ENCODE measurements around the gene GRK5.
A peak's percentile ranks its signal among the peaks of the same experiment; 100 is the strongest.
"Not testable (repeated sequence)": the region's sequence is repeated elsewhere in the genome, so short reads cannot be mapped to it uniquely, and the experiment has no call there.

GRK5 gene

DNA sequence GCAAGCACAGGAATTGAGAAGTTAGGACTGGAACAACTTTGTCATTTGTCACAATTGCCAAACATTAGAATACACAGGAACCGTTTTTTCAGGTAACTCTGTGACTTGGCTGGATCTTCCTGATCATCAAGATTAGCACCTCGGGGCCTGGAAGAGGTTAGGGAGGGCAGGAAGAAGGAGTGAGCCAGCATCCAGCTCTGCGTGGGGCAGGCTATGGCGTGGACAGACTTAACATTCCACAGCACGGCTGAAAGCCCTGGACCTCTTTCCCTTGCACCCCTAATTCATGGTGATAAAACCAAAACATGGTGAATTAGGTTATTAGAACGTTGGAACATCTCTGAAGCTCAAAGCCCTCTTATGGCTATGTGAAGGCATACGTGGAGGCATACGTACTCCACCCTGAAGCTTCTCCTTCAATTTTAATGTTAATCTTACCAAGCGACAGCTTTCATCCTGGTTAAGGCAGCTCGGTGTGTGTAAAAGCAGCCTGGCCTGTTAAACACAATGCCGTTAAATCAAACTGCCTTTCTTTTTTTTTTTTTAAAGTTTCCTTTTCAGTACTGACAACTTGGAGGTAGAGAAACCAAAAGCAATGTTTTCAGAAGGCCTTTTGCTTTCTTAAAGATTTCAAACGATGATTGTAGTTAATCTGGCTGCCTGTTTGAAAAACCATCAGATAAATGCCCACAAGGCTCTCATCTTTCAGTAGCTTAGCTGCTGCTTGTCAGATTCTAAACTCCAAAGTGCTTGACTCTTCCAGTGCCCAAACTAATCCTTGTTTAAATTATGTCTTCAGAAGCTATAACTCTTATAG, 4.5 kb downstream of the GRK5 start:
- no peak for DNase-seq
- intact Hi-C loops (cut with DNase I) = no loop called here

DNA sequence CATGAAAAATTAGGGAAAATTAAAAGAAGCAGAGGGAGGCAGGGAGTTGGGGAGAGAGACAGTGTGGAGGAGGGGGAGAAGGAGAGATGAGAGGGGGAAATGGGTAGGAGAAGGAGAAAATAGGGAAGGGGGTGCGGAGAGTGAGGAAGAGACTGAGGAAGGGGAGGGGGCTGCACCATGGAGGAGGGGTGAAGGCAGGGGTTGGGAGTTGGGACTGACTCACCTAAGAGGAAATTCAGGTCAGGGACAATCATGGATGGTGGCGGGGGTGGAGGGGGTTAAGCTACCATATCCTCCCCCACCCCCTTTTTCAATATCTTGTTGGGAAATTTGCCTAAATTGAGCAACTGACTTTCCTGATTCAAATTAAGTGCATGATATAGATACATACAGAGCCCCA, 8.0 kb downstream of the GRK5 start:
- DNase-seq = no peak
- intact Hi-C loops (cut with DNase I) = no loop called here

DNA sequence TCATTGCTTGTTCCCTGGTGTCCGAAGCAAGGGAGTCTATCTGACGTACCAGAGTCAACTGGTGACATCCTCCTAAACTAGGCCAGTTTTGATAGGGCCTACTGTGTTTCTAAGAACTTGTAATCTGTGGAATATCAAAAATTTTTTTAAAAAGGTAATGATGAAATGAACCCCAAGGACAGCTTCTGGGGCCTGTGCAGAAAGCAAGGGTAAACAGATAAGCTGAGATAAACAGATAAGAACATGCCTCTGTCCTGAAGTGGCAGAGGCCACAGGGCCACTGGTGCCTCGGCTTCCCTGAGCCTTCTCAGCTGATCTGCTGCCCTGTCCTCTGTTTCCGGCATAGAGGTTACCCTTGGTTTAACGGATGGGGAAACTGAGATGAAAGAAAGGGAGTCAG, 8.8 kb downstream of the GRK5 start:
- no peak for DNase-seq
- intact Hi-C loops (cut with DNase I) = no loop called here

DNA sequence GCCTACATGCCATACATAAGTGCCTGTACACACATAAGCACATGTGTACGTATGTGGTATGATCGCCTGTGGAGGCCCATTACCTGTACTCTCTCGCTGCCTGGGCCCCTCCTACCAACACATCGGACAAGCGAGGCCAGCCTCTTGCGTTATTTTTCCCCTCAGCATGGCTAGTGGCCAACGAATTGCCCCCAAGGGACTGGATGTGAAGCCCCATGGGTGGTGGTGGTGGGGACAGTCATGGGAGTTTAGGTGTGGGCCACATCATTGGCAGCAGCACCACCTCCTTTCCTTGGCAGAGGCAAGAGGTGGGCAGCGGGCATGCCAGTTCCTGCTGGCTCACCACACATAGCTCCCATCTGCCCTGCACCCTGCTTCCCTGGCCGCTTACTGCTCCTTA, 10.0 kb downstream of the GRK5 start:
- DNase-seq = no peak
- intact Hi-C loops (cut with DNase I) = no loop called here

DNA sequence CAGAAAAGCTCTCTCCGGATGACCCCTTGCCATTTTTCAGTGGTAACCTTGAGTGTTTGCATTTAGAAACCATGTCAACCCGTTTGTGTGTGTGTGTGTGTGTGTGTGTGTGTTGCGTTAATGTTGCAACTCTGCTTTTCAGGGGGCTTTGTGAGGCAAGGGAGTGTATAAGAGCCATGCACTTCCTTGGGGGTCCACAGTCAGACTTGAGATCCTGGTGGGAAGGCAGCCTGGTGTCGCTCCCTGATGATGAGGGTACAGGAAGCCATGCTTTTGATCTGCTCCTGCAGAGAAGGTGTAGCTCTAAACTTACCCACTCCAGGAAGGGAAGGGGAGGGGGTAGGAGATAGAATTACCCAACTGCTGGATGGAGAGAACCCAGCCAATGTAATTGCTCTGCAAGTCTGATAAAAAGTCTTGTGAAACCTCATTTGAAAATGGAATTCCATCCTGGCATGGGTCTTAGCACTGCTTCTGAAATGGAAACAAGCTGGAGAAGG, 10.7 kb downstream of the GRK5 start:
- intact Hi-C loops (cut with DNase I) = no loop called here
- DNase-seq = no peak

DNA sequence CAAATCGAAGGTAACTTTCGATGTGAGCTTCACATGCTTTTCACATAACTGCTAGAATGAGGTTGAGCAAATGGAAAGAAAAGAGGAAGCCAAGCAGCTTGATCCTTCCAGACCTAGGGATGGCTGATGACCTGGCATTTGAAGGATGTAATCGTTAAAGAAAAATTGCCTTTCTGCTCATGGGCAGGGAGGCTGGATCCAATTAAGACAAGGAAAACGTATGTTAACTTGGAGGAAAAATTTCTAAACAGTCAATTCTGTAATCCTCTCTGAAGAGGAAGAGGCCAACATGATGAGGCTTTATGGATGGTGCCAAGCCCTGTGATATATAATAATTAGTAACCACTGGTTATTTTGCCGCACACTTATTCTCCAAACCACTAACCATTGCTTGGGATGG, 12.5 kb downstream of the GRK5 start:
- DNase-seq = no peak
- intact Hi-C loops (cut with DNase I) = no loop called here

DNA sequence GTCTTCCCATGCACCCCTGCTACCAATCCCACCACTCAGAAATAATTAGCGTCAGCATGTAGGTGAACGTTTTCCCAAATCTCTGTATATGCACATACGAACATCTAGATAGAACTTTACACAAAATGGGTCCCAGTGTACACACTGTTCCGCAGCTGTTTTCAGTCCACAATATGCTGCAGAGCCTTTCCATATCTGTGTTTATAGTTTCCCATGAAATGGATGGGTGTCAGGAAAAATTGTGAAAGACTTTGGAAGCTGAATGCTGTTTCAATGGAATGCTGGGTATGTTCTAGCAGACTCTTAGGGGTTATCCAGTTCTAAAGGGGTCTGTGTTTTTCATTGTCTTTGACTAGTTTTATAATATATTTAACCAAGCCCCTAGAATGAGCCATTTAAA, 13.8 kb downstream of the GRK5 start:
- intact Hi-C loops (cut with DNase I) = no loop called here
- no peak for DNase-seq

DNA sequence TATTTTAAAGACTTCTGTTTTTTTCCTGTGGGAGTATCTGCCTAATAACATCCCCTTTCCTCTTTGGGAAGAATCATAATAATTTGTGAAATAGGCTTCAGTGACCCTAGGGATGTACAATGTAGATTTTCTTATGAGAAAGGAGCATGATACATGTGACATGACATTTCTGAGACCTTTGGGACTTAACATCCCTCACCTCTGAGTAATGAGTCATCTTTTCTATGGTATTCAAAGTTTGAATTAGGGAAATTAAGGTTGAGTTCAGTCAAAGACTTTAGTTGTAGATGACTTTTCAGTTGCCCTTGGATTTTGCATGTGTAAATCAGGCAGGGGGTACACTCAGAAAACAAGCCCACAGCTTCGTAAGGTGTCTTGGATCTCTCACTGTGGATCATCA, 14.3 kb downstream of the GRK5 start:
- DNase-seq = no peak
- intact Hi-C loops (cut with DNase I) = no loop called here

DNA sequence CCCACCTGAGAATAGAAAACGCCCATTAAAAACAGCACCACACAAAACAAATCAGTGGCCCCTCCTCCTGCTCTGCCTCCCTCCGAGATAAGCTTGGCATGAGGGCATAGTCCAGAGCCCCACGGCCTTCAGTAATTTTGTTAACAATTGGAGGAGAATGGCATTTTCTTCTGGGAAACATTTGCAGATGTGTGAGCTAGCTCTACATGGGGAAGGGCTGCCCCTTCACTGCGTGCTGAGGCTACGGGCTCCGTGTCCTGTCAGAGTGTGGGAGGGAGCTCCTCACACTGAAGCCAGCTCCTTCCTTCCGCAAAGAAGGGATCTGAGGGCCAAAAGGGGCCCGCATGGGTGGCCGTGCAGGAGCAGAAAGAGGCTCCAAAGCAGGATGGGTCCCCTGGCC, 15.2 kb downstream of the GRK5 start:
- intact Hi-C loops (cut with DNase I) = no loop called here
- DNase-seq = no peak

DNA sequence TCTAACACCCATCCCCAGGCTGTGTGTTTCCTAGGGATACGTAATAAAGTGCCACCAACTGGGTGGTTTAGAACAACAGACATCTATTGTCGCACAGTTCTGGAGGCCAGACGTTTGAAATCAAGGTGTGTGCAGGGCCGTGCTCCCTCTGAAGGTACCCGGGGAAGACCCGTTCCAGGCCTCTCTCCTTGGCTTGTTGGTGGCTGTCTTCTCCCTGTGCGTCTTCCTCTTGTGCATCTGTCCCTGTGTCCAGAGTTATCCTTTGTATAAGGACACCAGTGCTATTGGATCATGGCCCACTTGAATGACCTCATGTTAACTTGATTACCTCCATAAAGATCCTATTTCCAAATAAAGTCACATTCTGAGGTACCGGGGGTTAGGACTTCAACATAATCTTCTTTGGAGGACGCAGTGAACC, 15.6 kb downstream of the GRK5 start:
- intact Hi-C loops (cut with DNase I) = no loop called here
- no peak for DNase-seq

DNA sequence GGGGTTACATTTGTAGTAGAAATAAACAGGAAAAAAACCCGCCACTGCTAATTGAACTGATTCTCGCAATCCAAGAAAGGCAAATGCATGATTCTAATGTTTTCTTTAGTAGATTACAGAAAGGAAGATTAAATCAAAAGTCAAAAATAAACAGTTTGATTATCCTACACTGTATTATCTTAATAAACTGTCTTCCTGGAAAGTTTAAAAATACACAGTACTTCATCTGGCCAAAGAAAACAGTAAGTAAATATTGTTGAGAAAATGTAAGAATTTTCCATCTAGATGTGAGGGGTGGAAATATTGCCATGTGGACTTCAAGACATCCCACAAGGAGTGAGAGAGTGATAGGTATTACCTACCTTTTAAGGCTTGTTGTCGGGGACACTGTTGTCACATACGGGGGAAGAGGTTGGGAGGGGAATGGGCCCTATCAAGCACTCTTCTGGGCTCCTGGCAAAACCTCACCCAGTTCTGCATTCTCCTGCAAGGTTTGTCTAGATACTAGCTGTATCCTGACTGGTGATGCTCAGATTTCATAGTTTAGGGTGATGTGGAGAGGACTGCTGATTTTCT, 17.8 kb downstream of the GRK5 start:
- DNase-seq = no peak
- intact Hi-C loops (cut with DNase I) = no loop called here

DNA sequence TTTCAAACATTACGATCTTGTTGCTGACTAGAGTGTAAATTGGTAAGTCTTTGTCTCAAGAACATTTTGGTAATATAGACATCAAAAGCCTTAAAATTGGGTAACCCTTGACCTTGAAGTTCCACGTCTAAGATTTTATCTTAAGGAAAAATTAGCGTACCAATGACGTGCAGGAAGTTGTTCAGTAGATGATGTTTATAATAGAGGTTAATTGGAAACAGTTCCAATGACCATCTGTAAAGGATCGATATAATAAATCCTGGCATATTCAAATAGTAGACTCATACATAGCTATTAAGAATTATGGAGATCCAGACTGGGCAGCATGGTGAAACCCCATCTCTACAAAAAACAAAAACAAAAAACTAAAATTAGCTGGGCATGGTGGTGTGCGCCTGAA, 20.5 kb downstream of the GRK5 start:
- no peak for DNase-seq
- intact Hi-C loops (cut with DNase I) = no loop called here

DNA sequence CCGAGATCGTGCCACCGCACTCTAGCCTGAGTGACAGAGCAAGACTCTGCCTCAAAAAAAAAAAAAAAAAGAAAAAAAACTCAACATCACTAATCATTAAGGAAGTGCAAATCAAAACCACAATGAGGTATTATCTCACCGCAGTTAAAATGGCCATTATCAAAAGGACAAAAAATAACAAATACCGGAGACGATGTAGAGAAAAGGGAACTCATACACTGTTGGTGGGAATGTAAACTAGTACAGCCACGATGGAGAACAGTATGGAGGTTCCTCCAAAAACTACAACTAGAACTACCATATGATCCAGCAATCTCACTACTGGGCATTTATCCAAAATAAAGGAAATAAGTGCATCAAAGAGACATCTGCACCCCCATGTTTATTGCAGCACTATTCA, 24.3 kb downstream of the GRK5 start:
- DNase-seq = no peak
- intact Hi-C loops (cut with DNase I) = no loop called here

DNA sequence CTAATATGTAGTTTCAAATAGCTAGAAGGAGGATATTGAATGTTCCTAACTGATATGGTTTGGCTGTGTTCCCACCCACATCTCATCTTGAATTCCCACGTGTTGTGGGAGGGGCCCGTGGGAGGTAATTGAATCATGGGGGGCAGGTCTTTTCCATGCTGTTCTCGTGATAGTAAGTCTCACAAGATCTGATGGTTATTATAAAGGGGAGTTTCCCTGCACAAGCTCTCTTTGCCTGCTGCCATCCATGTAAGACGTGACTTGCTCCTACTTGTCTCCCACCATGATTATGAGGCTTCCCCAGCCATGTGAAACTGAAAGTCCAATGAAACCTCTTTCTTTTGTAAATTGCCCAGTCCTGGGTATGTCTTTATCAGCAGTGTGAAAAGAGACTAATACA, 25.1 kb downstream of the GRK5 start:
- not testable (repeated sequence) for DNase-seq

DNA sequence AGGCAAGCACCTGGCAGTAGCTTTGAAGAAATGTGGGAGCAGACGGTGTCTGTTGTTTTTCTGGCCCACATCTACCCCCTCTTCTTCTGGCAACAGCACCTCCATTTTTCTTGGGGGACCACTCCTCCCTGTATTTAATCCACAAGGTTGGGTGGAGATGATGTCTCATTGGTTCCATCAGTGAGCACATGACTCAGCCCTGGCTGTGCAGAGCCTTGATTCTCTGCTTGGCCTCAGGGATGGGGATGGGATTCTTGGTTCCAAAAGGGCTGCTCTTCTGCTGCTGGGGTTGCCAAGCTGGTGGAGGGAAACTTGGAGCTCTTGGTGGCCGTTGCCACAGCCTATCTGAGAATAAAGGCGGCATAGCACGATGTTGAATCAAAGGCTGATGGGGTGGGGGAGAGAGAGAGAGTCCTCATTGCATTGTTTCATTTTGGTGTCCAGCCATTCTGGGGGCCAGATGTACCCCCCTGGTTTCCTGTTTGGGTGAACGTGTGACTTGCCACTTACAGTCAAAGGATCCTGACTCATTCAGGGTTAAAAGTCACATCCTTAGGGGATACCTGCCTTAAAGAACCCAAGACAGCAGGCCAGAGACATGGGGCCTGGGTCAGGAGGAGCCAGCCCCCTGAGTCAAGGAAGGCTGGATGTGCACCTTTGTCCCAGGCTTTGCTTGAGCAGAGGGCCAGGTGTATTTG, 25.9 kb downstream of the GRK5 start:
- DNase-seq = no peak
- intact Hi-C loops (cut with DNase I) = no loop called here

More for the DNA sequence above, 25.1 kb downstream of the GRK5 start:
- intact Hi-C loops (cut with DNase I) = not testable (repeated sequence)

DNA sequence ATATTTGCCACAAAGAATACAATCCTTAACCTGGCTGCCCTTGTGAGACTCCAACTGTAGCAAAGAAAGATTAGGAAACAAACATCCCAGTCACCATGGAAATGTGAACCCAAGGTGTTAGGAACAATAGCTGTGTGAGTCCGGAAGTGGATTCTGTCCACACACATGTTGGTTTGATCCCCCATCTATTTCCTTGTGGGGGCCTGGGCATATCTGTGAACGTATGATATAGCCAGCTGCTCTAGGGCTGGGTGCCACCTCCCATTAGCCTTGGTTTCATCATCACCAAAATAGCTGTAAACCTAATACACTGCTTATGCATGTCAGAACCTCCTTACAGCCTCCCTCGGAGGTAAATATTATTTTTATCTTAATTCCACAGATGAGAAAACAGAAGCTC, 26.4 kb downstream of the GRK5 start:
- intact Hi-C loops (cut with DNase I) = no loop called here
- no peak for DNase-seq

DNA sequence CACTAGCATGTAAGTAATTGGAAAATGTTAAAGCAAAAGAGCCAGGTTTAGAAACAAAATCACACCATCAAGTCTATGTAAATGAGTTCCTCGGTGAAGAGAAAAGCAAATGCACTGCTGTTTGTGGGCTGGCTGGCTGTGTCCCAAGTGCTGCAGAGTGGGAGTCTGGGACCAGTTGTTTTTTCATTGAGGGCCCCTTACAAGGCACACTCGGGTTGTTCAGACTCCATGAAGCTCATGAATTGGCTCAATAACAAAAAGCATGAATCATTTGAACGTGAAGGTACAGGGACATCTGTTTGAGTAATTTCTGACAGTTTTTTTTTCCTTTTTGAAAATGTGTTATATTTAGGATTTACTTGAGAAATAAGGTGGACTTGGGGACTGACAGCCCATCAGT, 28.0 kb downstream of the GRK5 start:
- DNase-seq = peak in 2 of 42 donors; percentile 30 to 47
- intact Hi-C loops (cut with DNase I) = no loop called here

DNA sequence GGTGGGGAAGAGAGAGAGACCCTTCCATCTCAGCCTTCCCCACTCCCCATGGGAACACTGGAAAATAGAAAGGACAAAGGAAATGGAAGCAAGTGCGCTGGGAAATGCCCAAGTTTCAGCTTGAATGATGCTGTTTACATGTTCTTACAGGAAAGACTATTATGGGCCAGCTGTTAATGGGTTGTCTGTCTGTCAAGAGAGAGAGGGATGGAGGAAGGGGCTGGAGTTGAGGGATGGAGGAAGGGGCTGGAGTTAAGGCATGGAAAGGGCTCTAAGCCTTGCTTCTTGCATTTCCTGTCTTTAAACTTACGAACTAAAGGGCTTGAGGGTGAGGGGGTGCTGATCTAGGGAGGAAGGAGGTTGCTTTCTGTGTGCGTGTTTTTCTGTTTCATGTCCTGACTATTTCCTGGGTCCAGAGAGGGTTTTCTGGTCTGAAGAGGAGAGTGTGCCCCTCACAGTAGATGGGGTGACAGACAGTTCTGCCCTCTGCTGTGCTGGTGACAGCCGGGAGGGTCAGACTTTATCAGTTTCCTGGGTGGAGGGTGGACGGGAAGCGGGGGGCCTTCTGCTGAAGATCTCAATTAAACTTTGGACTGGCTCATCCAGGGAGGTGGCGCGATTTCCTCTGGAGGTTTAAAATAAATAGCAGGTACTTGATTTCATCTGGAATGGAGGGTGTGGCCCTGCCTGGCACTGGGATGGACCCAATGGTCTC, 30.5 kb downstream of the GRK5 start:
- no peak for DNase-seq
- intact Hi-C loops (cut with DNase I) = no loop called here

DNA sequence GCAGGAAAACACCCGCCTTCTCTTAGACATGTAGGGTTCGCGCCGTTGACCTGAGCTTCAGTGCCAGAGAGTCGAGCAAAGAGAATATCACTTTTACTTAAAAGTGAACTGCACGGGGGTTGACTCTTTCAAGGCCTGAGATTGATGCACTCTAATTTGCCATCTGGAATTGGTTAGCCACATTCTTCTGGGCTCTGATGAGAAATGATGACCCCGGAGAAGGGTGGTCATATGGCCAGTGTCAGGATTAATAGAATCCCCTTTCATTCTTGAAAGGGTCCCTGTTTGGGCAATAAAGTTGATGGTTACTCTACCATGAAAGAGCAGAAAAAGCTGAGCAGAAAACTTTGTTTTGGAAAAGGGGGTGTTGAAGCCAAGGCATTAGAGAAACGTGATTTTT, 31.2 kb downstream of the GRK5 start:
- no peak for DNase-seq
- intact Hi-C loops (cut with DNase I) = no loop called here

DNA sequence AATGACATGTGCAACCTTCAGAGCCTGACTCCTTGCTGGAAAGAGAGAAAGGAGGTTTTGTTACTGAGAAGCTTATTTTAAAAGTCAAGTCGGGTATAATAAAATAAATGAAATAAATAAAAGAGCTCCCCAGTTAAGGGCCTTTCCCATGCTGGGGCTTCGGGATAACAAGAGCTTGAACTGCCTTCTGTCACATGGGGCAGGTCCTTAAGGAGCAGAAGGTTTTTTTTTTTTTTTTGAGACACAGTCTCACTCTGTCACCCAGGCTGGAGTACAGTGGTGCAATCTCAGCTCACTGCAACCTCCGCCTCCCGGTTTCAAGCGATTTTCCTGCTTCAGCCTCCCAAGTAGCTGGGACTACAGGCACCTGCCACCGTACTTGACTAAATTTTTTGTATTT, 31.6 kb downstream of the GRK5 start:
- intact Hi-C loops (cut with DNase I); DNase-seq: not testable (repeated sequence)
